Right lobe of liver (tissue), 6 donors: ENCODE measurements around the gene MAGEF1. TPM values are rescaled to one million over a fixed set of nuclear protein-coding genes. Genes with fewer than 3 reads are reported as not detected.

Experiments used
- ATAC-seq, 4 donors: fragments of 200-7000 bp; cut with Tn5 transposase; one replicate each; pipeline ENCODE4 v1.9.1; 2020; ENCODE audit warnings: mild to moderate bottlenecking in 4 of 4, moderate library complexity in 4 of 4
- DNase-seq, 3 donors: peaks; one replicate each; pipeline ENCODE4 v3.0.0-alpha.2; 2020
- H3K27ac ChIP-seq, 3 donors: fragments of 200-600 bp; one replicate each; pipeline ENCODE4 v1.8.0; 2022
- H3K27me3 ChIP-seq, 2 donors: fragments of 200-600 bp; one replicate each; pipeline ENCODE4 v1.8.0; 2022
- H3K36me3 ChIP-seq, 4 donors: fragments of 200-600 bp; sonication (generic) in 1 of 4; one replicate each; pipeline versions ENCODE4 v1.5.1 to v1.8.0; 2017 to 2022; ENCODE audit warnings: control low read depth in 1 of 4
- H3K4me1 ChIP-seq, 4 donors: fragments of 200-600 bp; sonication (generic) in 1 of 4; one replicate each; pipeline versions ENCODE4 v1.5.1 to v1.8.0; 2017 to 2022; ENCODE audit warnings: control low read depth in 1 of 4
- H3K4me3 ChIP-seq, 3 donors: fragments of 200-600 bp; one replicate each; pipeline ENCODE4 v1.8.0; 2022
- H3K9me3 ChIP-seq, 4 donors: fragments of 200-600 bp; sonication (generic) in 1 of 4; one replicate each; pipeline versions ENCODE4 v1.5.1 to v1.8.0; 2017 to 2022; ENCODE audit warnings: control low read depth in 1 of 4
- CTCF ChIP-seq, 4 donors: fragments of 200-600 bp in 3 of 4; fragments of 450-650 bp in 1 of 4; IDR thresholded peaks; one replicate each; pipeline versions ENCODE4 v1.5.1 to v1.8.0; 2016 to 2022; ENCODE audit warnings: antibody characterized with exemption in 4 of 4, mild to moderate bottlenecking in 2 of 4
- POLR2A ChIP-seq: fragments of 450-650 bp; IDR thresholded peaks from one replicate; pipeline ENCODE4 v1.6.1; 2017; ENCODE audit warnings: antibody characterized with exemption, mild to moderate bottlenecking
- WGBS: methylation state at CpG from one replicate; pipeline ENCODE4 v1.1.6; 2018; ENCODE audit warnings: low coverage, low lambda C conversion rate; ENCODE audit not compliant: insufficient coverage; ENCODE audit errors: missing lambda C conversion rate; 5-methylcytosine and 5-hydroxymethylcytosine counted together
- intact Hi-C, 2 donors: fragments of 100-400 bp; cut with DNase I; formaldehyde crosslinking; loops; one replicate each; pipeline versions ENCODE4 v1.11.2 to v1.14.1; 2022
- total RNA-seq, 6 experiments: library from RNA; depleted of rRNA in 2 of 6; stranded (reverse); fragments of >200 nt in 2 of 6; fragmentation: NEBNext Ultra II Directional in 3 of 6; extraction: Animal tissue kit (Norgen Biotek cat#: 25700) in 3 of 6; gene quantifications; one replicate each; pipeline versions ENCODE4 v1.1.0 to v1.2.4, GENCODE V29; 2016 to 2023
- donor health status: DM: no; HTN: yes; CAD: no.
- donor health status: DM: no; HTN: no; CAD: no.
- donor health status: DM: no; HTN: no; CAD: no.
- donor health status: DM: no; HTN: yes; CAD: no.
- donor health status: DM: no; HTN: yes; CAD: no.

Gene MAGEF1
- total RNA-seq, 6 experiments from 2014 or later: 8.2 to 17.1 (median 10.9) TPM

GRCh38 chr3:184712248-184713039 lies 580 bp upstream of the MAGEF1 start:
- intact Hi-C loops: no loop called here
- no peak for ATAC-seq
- Histone ChIP-seq H3K4me1 (peaks cover 0 to 12% (median 4%) of the 10 kb centered on the region in 4 donors), H3K36me3 (no peaks in the 10 kb centered on the region), H3K9me3 (no peaks in the 10 kb centered on the region), H3K27me3 (no peaks in the 10 kb centered on the region), H3K4me3 (peak overlapping the region; percentile 78 to 98 (median 98)), H3K27ac (peak overlapping the region in 1 of 3 donors; percentile 90)
- WGBS: 7% methylated on average over 16 of the region's 16 CpGs
- TF ChIP-seq CTCF (IDR thresholded peaks at IDR 0.05): no peak
- DNase-seq: no peak

- Histone ChIP-seq H3K4me1 (peaks cover 0 to 12% (median 4%) of the 10 kb centered on the region in 4 donors), H3K9me3 (no peaks in the 10 kb centered on the region), H3K27me3 (no peaks in the 10 kb centered on the region), H3K36me3 (no peaks in the 10 kb centered on the region), H3K4me3 (peak overlapping the region; percentile 78 to 98 (median 98)), H3K27ac (peak overlapping the region in 2 of 3 donors; percentile 71 to 90)
- intact Hi-C loops: no loop called here
- no peak for ATAC-seq
- no peak for DNase-seq
- TF ChIP-seq CTCF (IDR thresholded peaks at IDR 0.05) (no peak), POLR2A (no peak)
- 8% methylated on average over 15 of the region's 18 CpGs for WGBS
Observed at GRCh38 chr3:184710870-184711492, 883 bp downstream of the MAGEF1 start.

GRCh38 chr3:184703657-184704056 lies 8.2 kb downstream of the MAGEF1 start:
- Histone ChIP-seq H3K27me3 (no peaks in the 10 kb centered on the region), H3K4me1 (no peaks in the 10 kb centered on the region), H3K4me3 (no peak overlapping the region), H3K9me3 (no peaks in the 10 kb centered on the region), H3K27ac (no peak overlapping the region), H3K36me3 (no peaks in the 10 kb centered on the region)
- WGBS: 100% methylated on average over 1 of the region's 1 CpG
- no peak for TF ChIP-seq CTCF (IDR thresholded peaks at IDR 0.05)
- no peak for TF ChIP-seq POLR2A
- ATAC-seq (no peak), DNase-seq (no peak)
- intact Hi-C loops: no loop called here

- Histone ChIP-seq H3K27ac (no peak overlapping the region), H3K9me3 (no peaks in the 10 kb centered on the region), H3K27me3 (no peaks in the 10 kb centered on the region), H3K36me3 (no peaks in the 10 kb centered on the region), H3K4me1 (no peaks in the 10 kb centered on the region), H3K4me3 (no peak overlapping the region)
- ATAC-seq (no peak), DNase-seq (no peak)
- intact Hi-C loops: no loop called here
- 90% methylated on average over 2 of the region's 2 CpGs for WGBS
- TF ChIP-seq POLR2A (no peak), CTCF (IDR thresholded peaks at IDR 0.05) (no peak)
Observed at GRCh38 chr3:184700759-184701158, 11.1 kb downstream of the MAGEF1 start.
